HepG2 (cell line): Measurements from ENCODE around the gene NRBP1. TPM values are rescaled to one million over a fixed set of nuclear protein-coding genes. Genes with fewer than 3 reads are reported as not detected.

ENCODE experiments used
- FOXO4 ChIP-seq: sonication (generic); formaldehyde crosslinking; conservative IDR thresholded peaks from 2 replicates; pipeline ENCODE4 v1.8.1; 2023; ENCODE audit warnings: missing genetic modification reagents
- HMG20A ChIP-seq: IDR thresholded peaks from 2 replicates; pipeline ENCODE4 v1.6.1; 2016; ENCODE audit warnings: borderline replicate concordance
- HNF1B ChIP-seq: sonication (generic); formaldehyde crosslinking; IDR thresholded peaks from 2 replicates; pipeline ENCODE4 v1.5.1; 2020; ENCODE audit warnings: mild to moderate bottlenecking, moderate library complexity, missing genetic modification reagents
- HNRNPK ChIP-seq: fragments of 200-400 bp; formaldehyde crosslinking; IDR thresholded peaks from 2 replicates; pipeline ENCODE4 v1.6.1; 2018; ENCODE audit warnings: low read length, low read depth, moderate library complexity, mild to moderate bottlenecking; ENCODE audit not compliant: poor library complexity, severe bottlenecking
- JUNB ChIP-seq: sonication (generic); formaldehyde crosslinking; IDR thresholded peaks from 2 replicates; pipeline ENCODE4 v1.8.0; 2022; ENCODE audit warnings: missing genetic modification reagents, mild to moderate bottlenecking, borderline replicate concordance
- KLF11 ChIP-seq: IDR thresholded peaks from 2 replicates; pipeline ENCODE4 v1.6.1; 2016; ENCODE audit warnings: missing compliant biosample characterization
- MYC ChIP-seq: sonication (generic); formaldehyde crosslinking; IDR thresholded peaks from 2 replicates; pipeline ENCODE4 v1.9.0; 2021; ENCODE audit warnings: missing genetic modification reagents, borderline replicate concordance
- NR0B2 ChIP-seq: sonication (generic); formaldehyde crosslinking; IDR thresholded peaks from 2 replicates; pipeline ENCODE4 v1.4.0; 2020; ENCODE audit warnings: mild to moderate bottlenecking, missing genetic modification reagents
- NR2C2 ChIP-seq: sonication (generic); formaldehyde crosslinking; IDR thresholded peaks from 2 replicates; pipeline ENCODE4 v1.4.0; 2020; ENCODE audit warnings: missing genetic modification reagents, mild to moderate bottlenecking, moderate library complexity, borderline replicate concordance
- TFDP2 ChIP-seq: sonication (generic); formaldehyde crosslinking; IDR thresholded peaks from 2 replicates; pipeline ENCODE4 v1.4.0; 2020; ENCODE audit warnings: missing genetic modification reagents
- ZNF318 ChIP-seq: sonication (generic); formaldehyde crosslinking; IDR thresholded peaks from 2 replicates; pipeline ENCODE4 v1.4.0; 2020; ENCODE audit warnings: mild to moderate bottlenecking, missing genetic modification reagents
- ZNF382 ChIP-seq: sonication (generic); formaldehyde crosslinking; IDR thresholded peaks from 2 replicates; pipeline ENCODE4 v1.5.0; 2020; ENCODE audit warnings: missing genetic modification reagents, mild to moderate bottlenecking, borderline replicate concordance
- polyA plus RNA-seq, 8 experiments: library from polyadenylated mRNA; depleted of rRNA in 3 of 8; stranded (reverse) in 7 of 8; unstranded in 1 of 8; fragments of >200 nt; fragmentation: Illumina TruSeq in 4 of 8; extraction: Trizol in 4 of 8; gene quantifications; 2 replicates each; pipeline versions ENCODE4 v1.2.1 to v1.2.3, GENCODE V29; 2011 to 2016; ENCODE audit warnings: low read depth in 4 of 8, missing spikeins in 1 of 8, mixed read lengths in 1 of 8; ENCODE audit not compliant: insufficient read depth in 1 of 8
- total RNA-seq, 5 experiments: library from RNA; depleted of rRNA; stranded (reverse); fragments of >200 nt; fragmentation: Illumina TruSeq; extraction: Trizol; gene quantifications; 2 replicates each; pipeline ENCODE4 v1.2.3, GENCODE V29; 2016; ENCODE audit warnings: low read depth in 1 of 5

The NRBP1 gene
- total and polyA plus RNA-seq, 2 of the 13 experiments (the other 11 are each of a cell fraction or from before 2014, with no cell fraction given), result 165 to 240 TPM

- no peak for TF ChIP-seq ZNF318 (CRISPR knock-in tag)
- TF ChIP-seq HNRNPK, result peak; percentile 12
- TF ChIP-seq FOXO4, result no peak
- peak; percentile 46; the same call in 1 of the 2 replicates for TF ChIP-seq TFDP2
- no peak for TF ChIP-seq MYC (CRISPR knock-in tag)
- peak; percentile 98 for TF ChIP-seq NR2C2
- TF ChIP-seq HNF1B (CRISPR knock-in tag), result 0 out of 2 replicates have a peak, but pooled peaks have one; percentile 38
- no peak for TF ChIP-seq HMG20A (CRISPR knock-in tag)
- TF ChIP-seq KLF11 (CRISPR knock-in tag), result no peak
- TF ChIP-seq NR0B2, result 0 out of 2 replicates have a peak, but pooled peaks have one; percentile 55
- TF ChIP-seq JUNB (CRISPR knock-in tag), result no peak
- TF ChIP-seq ZNF382 (CRISPR knock-in tag), result no peak
Measured at GRCh38 chr2:27380626-27381545, 47.5 kb upstream of the NRBP1 start, which contains the start of gene ZNF513 (continued).
